Hematopoietic multipotent progenitor cell treated with erythropoietin and hydrocortisone succinate and interleukin-3 and kit ligand, for 4 days (in vitro differentiated cells): ENCODE measurements around the gene PDIA3.
A peak's percentile ranks its signal among the peaks of the same experiment; 100 is the strongest.
"Not testable (repeated sequence)": the region's sequence is repeated elsewhere in the genome, so short reads cannot be mapped to it uniquely, and the experiment has no call there.

Experiments used
- DNase-seq: peaks from one replicate; pipeline ENCODE4 v3.0.0-alpha.2; 2015

The PDIA3 gene

GRCh38 chr15:43746245-43746902 is at the start of gene PDIA3:
PDIA3 (plus strand) TSS chr15:43746438; CDS start chr15:43746540, 102 bp downstream.
- DNase-seq: peak; percentile 96

- DNase-seq: no peak
Observed at GRCh38 chr15:43702174-43702573, 44.1 kb upstream of the PDIA3 start.

- DNase-seq: no peak
Observed at GRCh38 chr15:43702701-43703424, 43.4 kb upstream of the PDIA3 start.

- not testable (repeated sequence) for DNase-seq
Observed at GRCh38 chr15:43710431-43711131, 35.7 kb upstream of the PDIA3 start.

- DNase-seq: no peak
Observed at GRCh38 chr15:43723151-43723550, 23.1 kb upstream of the PDIA3 start.

GRCh38 chr15:43726306-43726705 is 19.9 kb upstream of the PDIA3 start:
- DNase-seq: not testable (repeated sequence)

GRCh38 chr15:43728053-43728725 is 18.0 kb upstream of the PDIA3 start:
- not testable (repeated sequence) for DNase-seq

- DNase-seq: no peak
Observed at GRCh38 chr15:43735416-43735815, 10.8 kb upstream of the PDIA3 start.

- peak; percentile 73 for DNase-seq
Observed at GRCh38 chr15:43746903-43747309, 668 bp downstream of the PDIA3 start.

- peak; percentile 64 for DNase-seq
Observed at GRCh38 chr15:43748376-43748775, 2.1 kb downstream of the PDIA3 start.

GRCh38 chr15:43749690-43750345 is 3.6 kb downstream of the PDIA3 start:
- peak; percentile 15 for DNase-seq

- DNase-seq: no peak
Observed at GRCh38 chr15:43751885-43752284, 5.6 kb downstream of the PDIA3 start.

- DNase-seq: no peak
Observed at GRCh38 chr15:43762824-43763223, 16.6 kb downstream of the PDIA3 start.

- DNase-seq: no peak
Observed at GRCh38 chr15:43763819-43764446, 17.7 kb downstream of the PDIA3 start.

GRCh38 chr15:43769584-43770228 is 23.5 kb downstream of the PDIA3 start:
- DNase-seq: peak; percentile 83

- DNase-seq: no peak
Observed at GRCh38 chr15:43771816-43772215, 25.6 kb downstream of the PDIA3 start.

GRCh38 chr15:43772624-43773023 is 26.4 kb downstream of the PDIA3 start:
- DNase-seq: no peak

- no peak for DNase-seq
Observed at GRCh38 chr15:43774062-43774461, 27.8 kb downstream of the PDIA3 start.

GRCh38 chr15:43775411-43775965 is 29.2 kb downstream of the PDIA3 start:
- peak; percentile 36 for DNase-seq

- DNase-seq: no peak
Observed at GRCh38 chr15:43776101-43776717, 30.0 kb downstream of the PDIA3 start.
